ENCODE measurements around the gene PACS2. TPM values are rescaled to one million over a fixed set of nuclear protein-coding genes. Genes with fewer than 3 reads are reported as not detected.

The PACS2 gene
- total RNA-seq (70.7 and 71.8 TPM in 2 replicates), polyA plus RNA-seq (60.6 and 65.6 TPM in 2 replicates), polyA minus RNA-seq (41.1 and 64.5 TPM in 2 replicates)
- total RNA-seq (2013): 23.2 TPM

GRCh38 chr14:105314287-105315200 is at the start of gene PACS2:
PACS2 (plus strand) TSS chr14:105314748; CDS start chr14:105314919, 171 bp downstream.
- CTCF ChIA-PET: interaction anchor here (0.6 to 2.1 kb wide), 7 partner anchors 14 to 224 kb away, joined by 3 to 12 read pairs (median 3); partner anchors contain the start of genes BRF1 and BTBD6
- Histone ChIP-seq H3K79me2 (ENCODE audit: control insufficient read depth, insufficient read depth, low read length) (peaks cover 8% of the 10 kb centered on the region), H3K9ac (ENCODE audit: low read length) (peak within 1 kb of the TSS; percentile 69), H3K27me3 (replicated peaks in 1 of 4; ENCODE audit: control extremely low read depth in 1 of 4, control insufficient read depth in 3 of 4, insufficient read depth in 4 of 4, low read length in 3 of 4) (no peaks in the 10 kb centered on the region), H3K27ac (ENCODE audit: low read length in 2 of 2) (peak within 1 kb of the TSS in 1 of 2 donors; percentile 64), H3K4me2 (replicated peaks; ENCODE audit: low read depth, low read length, poor library complexity, severe bottlenecking) (peak within 1 kb of the TSS; percentile 98), H3K4me3 (ENCODE audit: control extremely low read depth in 1 of 5, extremely low read depth in 1 of 5, insufficient read depth in 1 of 5, low read depth in 2 of 5, low read length in 4 of 5) (peak within 1 kb of the TSS; percentile 5 to 67 (median 59)), H4K20me1 (ENCODE audit: control insufficient read depth, insufficient read depth, low read length, poor library complexity, severe bottlenecking) (peaks cover 19% of the 10 kb centered on the region), H2AFZ (ENCODE audit: insufficient read depth, low read depth, low read length, poor library complexity, severe bottlenecking) (peak within 1 kb of the TSS; percentile 93), H3K4me1 (ENCODE audit: control insufficient read depth in 2 of 2, insufficient read depth in 2 of 2, low read length in 2 of 2) (peaks cover 13 to 22% of the 10 kb centered on the region in 2 donors), H3K9me3 (ENCODE audit: control extremely low read depth in 1 of 3, control insufficient read depth in 2 of 3, insufficient read depth in 1 of 3, low read length in 2 of 3) (no peaks in the 10 kb centered on the region), H3K36me3 (replicated peaks in 1 of 2; ENCODE audit: control extremely low read depth in 1 of 2, control insufficient read depth in 1 of 2, extremely low read depth in 1 of 2, insufficient read depth in 2 of 2, low read length in 1 of 2) (no peaks in the 10 kb centered on the region)
- POLR2A ChIA-PET: interaction anchor here (0.6 to 2.3 kb wide), 4 partner anchors 13 to 302 kb away, joined by 3 to 25 read pairs (median 4); partner anchors contain the start of genes BRF1 and BTBD6
- TF ChIP-seq, protein P1, sequence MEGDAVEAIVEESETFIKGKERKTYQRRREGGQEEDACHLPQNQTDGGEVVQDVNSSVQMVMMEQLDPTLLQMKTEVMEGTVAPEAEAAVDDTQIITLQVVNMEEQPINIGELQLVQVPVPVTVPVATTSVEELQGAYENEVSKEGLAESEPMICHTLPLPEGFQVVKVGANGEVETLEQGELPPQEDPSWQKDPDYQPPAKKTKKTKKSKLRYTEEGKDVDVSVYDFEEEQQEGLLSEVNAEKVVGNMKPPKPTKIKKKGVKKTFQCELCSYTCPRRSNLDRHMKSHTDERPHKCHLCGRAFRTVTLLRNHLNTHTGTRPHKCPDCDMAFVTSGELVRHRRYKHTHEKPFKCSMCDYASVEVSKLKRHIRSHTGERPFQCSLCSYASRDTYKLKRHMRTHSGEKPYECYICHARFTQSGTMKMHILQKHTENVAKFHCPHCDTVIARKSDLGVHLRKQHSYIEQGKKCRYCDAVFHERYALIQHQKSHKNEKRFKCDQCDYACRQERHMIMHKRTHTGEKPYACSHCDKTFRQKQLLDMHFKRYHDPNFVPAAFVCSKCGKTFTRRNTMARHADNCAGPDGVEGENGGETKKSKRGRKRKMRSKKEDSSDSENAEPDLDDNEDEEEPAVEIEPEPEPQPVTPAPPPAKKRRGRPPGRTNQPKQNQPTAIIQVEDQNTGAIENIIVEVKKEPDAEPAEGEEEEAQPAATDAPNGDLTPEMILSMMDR (IDR thresholded peaks at IDR 0.05): no peak
- no peak for TF ChIP-seq EZH2 (IDR thresholded peaks at IDR 0.05; ENCODE audit: borderline replicate concordance, insufficient read depth, low read depth, low read length, poor library complexity, severe bottlenecking)
- peaks cover 11% of the 10 kb centered on the region for H3K4me1 Mint-ChIP-seq
- DNase-seq: peak; percentile 92
- ATAC-seq (ENCODE audit: low read depth): peak; percentile 80
- WGBS (ENCODE audit: insufficient coverage): under 1% methylated on average over 163 of the region's 163 CpGs
- H3K4me3 Mint-ChIP-seq: peak within 1 kb of the TSS; percentile 93
- intact Hi-C loops (cut with micrococcal nuclease): loop anchor here (1.0 kb wide), 2 partner anchors 13 to 177 kb away; partner anchors contain the start of genes BRF1 and TEDC1
- no peaks in the 10 kb centered on the region for H3K9me3 Mint-ChIP-seq (ENCODE audit: insufficient read depth)
- H3K27me3 Mint-ChIP-seq: no peaks in the 10 kb centered on the region
- peak within 1 kb of the TSS; percentile 94 for H3K27ac Mint-ChIP-seq
